ENCODE data around the gene CSF1. TPM values are rescaled to one million over a fixed set of nuclear protein-coding genes. Genes with fewer than 3 reads are reported as not detected.
"Not testable (repeated sequence)": the region's sequence is repeated elsewhere in the genome, so short reads cannot be mapped to it uniquely, and the experiment has no call there.

The CSF1 gene
- total RNA-seq, 2 experiments from 2014 or later = 135 to 140 TPM

DNA sequence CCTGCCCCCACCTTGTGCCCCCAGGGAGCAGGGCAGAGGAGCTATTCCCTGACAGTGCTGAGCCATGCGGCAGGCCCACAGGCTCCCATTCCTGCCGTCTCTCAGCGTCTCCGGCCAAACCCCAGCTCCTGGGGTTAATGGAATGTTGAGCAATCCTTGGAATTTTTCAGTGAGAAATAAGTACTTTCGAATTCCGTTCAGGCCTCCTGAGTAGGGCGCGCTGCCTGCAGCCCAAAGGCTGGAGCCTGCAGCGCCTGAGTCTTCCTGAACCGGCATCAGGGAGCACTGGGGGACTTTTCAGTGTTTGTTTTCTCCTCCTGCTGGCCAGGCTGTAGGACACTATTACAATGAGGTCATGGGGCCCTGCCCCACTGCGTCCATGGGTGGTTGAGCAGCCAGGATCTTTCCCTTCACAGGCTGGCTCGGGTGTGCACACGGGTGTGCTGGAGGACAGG is 33.3 kb upstream of the CSF1 start:
- Mint-ChIP-seq H3K9me3 (no peaks in the 10 kb centered on the region), H3K27ac (no peak overlapping the region), H3K4me3 (no peak overlapping the region), H3K4me1 (ENCODE audit: low read depth) (peaks cover 27% of the 10 kb centered on the region), H3K36me3 (no peaks in the 10 kb centered on the region), H3K27me3 (no peaks in the 10 kb centered on the region)
- CTCF ChIA-PET = no interaction called here
- intact Hi-C loops (cut with micrococcal nuclease) = no loop called here
- POLR2A ChIA-PET = no interaction called here
- no peak for DNase-seq

DNA sequence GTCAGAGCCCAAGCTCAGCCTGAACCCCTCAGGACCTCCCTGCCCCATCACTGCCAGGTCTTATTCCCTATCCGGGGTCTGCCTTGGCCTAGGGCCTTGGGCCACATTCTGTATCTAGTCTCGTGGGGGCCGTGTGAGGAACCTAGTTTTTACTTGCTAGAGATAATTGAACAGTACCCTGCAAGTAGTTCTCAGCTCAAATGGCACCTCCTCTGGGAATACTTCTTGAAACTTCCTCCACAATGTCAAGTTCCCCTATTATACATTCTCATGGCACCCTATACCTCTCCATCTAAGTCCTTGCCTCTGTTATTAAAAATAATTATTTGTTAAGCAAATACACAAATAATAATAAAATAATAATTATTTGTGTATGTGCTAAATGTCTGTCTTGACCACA is 32.9 kb upstream of the CSF1 start:
- intact Hi-C loops (cut with micrococcal nuclease) = no loop called here
- no peak overlapping the region for H3K4me3 Mint-ChIP-seq

DNA sequence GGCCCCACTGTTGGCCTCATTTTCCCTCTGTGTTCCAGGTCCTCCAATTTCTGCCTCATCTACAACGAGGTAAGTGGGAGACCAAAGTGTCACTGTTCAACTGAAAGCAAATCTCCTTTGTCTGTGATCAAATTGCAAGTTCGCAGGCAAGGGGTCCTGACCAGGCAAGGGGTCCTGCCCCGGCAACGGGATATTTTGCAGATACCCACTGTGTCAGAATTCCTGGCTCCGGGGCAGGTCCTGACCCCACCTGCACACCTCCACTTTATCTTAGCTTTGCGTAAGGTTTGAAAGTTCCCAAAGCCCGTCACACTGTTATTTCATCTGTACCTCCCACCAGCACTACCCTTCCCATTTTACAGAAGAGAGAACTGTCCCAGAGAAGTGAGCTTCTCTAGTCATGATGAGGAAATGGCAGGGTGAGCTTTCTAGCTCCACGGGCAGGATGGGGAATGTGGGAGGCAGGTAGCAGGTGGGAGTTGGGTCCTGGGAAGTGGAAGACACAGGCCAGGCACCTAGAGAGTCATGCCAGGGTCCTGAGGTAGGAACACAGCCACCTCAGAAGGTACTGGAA is 32.0 kb upstream of the CSF1 start:
- POLR2A ChIA-PET = no interaction called here
- intact Hi-C loops (cut with micrococcal nuclease) = no loop called here
- Mint-ChIP-seq H3K36me3 (no peaks in the 10 kb centered on the region), H3K4me3 (no peak overlapping the region), H3K27ac (no peak overlapping the region), H3K9me3 (no peaks in the 10 kb centered on the region), H3K4me1 (ENCODE audit: low read depth) (peaks cover 14% of the 10 kb centered on the region), H3K27me3 (no peaks in the 10 kb centered on the region)
- no peak for DNase-seq
- CTCF ChIA-PET = no interaction called here

More for the DNA sequence above, 32.9 kb upstream of the CSF1 start:
- Mint-ChIP-seq H3K36me3 (no peaks in the 10 kb centered on the region), H3K4me1 (ENCODE audit: low read depth) (peaks cover 22% of the 10 kb centered on the region), H3K27me3 (no peaks in the 10 kb centered on the region), H3K27ac (no peak overlapping the region), H3K9me3 (no peaks in the 10 kb centered on the region)
- no peak for DNase-seq
- ChIA-PET POLR2A (no interaction called here), CTCF (no interaction called here)

DNA sequence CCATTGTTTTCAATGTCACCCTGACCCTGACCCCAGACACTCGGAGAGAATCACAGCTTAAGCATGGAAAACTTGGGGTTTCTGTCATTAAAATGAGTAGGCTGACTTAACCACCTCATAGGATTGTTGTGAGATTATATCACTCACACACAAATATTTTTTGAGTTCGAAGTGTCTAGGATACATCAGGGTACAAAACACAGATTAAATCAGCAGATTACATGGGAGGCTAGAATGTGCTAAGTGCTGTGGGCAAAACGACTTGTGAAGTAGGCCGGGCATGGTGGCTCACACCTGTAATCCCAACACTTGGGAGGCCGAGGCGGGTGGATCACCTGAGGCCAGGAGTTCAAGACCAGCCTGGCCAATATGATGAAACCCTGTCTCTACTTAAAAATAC is 31.3 kb upstream of the CSF1 start:
- H3K4me1 Mint-ChIP-seq (ENCODE audit: low read depth) = peaks cover 10% of the 10 kb centered on the region
- H3K27me3 Mint-ChIP-seq; H3K27ac Mint-ChIP-seq; POLR2A ChIA-PET; H3K4me3 Mint-ChIP-seq; CTCF ChIA-PET; intact Hi-C loops (cut with micrococcal nuclease); H3K9me3 Mint-ChIP-seq; DNase-seq; H3K36me3 Mint-ChIP-seq: not testable (repeated sequence)

DNA sequence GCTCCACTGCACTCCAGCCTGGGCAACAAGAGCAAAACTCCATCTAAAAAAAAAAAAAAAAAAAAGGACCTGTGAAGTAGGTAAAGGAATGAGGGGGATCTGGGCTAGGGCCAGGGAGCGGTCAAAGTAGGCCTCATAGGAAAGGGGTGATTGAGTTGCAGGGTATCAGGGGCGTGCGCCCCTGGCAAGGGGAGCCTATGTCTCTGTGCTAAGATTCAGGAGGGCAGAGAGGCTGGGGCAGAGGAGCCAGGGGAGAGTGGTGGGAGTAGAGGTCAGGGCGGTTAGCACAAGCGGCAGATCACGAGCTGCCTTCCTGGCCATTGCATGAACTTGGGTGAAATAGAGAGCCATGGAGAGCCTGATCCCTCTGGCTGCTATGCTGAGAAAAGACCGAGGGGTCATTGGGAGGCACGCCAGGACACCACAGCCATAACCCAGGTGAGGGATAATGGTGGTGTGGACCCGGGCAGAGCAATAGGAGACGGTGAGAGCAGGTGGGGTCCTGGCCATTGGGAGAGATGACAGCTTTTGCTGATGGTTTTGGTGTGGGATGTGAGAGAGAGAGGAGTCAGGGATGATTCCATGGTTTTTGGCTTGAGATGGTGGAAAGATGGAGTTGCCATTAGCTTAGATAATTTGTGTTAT is 30.6 kb upstream of the CSF1 start:
- no peaks in the 10 kb centered on the region for H3K27me3 Mint-ChIP-seq
- no peak overlapping the region for H3K27ac Mint-ChIP-seq
- ChIA-PET POLR2A (no interaction called here), CTCF (no interaction called here)
- no peak for DNase-seq
- intact Hi-C loops (cut with micrococcal nuclease) = no loop called here
- peaks cover 11% of the 10 kb centered on the region for H3K4me1 Mint-ChIP-seq (ENCODE audit: low read depth)
- H3K36me3 Mint-ChIP-seq = no peaks in the 10 kb centered on the region
- no peaks in the 10 kb centered on the region for H3K9me3 Mint-ChIP-seq
- no peak overlapping the region for H3K4me3 Mint-ChIP-seq

DNA sequence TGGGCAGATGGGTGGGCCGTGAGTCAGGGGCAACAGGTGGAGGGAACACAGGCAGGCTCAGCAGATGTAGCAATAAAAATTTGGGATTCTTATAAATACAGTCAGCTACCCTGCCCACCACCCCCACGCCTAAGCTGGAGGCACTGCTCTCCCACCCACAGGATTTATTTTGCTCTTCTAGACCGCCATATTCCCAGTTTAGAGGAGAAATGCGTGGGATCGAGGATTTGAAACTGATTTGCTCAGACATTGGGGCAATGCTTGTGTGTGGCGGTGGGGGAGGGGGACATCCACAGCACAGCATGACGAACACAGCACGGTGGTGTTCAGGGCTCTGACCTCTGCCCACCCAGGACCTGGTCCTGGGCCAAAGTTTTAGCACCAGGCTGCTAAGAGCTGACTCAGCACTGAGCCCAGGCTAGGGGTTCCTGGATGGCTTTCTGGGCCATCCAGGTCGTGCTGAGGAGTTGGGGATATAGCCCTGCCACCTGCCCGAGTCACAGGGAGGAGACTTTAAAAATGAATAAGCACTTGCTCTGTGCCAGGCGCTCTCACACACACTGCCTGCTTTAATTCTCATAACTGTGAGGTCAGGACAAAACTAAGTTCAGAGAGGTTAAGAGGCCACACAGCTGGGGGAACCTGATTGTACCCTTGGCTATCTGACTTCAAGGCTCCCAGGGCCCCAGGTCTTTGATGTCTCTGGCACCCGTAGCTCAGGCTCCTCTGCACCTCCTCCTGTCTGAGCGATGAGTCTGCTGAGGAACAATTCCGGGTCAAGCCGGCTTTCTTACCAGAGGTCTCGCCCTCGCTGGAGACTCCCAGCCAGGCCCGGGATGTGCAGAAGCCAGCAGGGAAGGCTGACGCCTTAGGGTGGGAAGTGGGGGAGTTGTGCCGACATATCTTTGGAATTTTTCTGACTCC is 29.4 kb upstream of the CSF1 start:
- POLR2A ChIA-PET = no interaction called here
- H3K4me3 Mint-ChIP-seq = no peak overlapping the region
- no peak for DNase-seq
- H3K36me3 Mint-ChIP-seq = no peaks in the 10 kb centered on the region
- H3K4me1 Mint-ChIP-seq (ENCODE audit: low read depth) = peaks cover 8% of the 10 kb centered on the region
- no peaks in the 10 kb centered on the region for H3K27me3 Mint-ChIP-seq
- CTCF ChIA-PET = interaction anchor here (1.0 kb wide), 1 partner anchor 241 kb away, joined by 3 read pairs; no protein-coding TSS in a partner anchor
- H3K9me3 Mint-ChIP-seq = no peaks in the 10 kb centered on the region
- H3K27ac Mint-ChIP-seq = no peak overlapping the region
- intact Hi-C loops (cut with micrococcal nuclease) = no loop called here

DNA sequence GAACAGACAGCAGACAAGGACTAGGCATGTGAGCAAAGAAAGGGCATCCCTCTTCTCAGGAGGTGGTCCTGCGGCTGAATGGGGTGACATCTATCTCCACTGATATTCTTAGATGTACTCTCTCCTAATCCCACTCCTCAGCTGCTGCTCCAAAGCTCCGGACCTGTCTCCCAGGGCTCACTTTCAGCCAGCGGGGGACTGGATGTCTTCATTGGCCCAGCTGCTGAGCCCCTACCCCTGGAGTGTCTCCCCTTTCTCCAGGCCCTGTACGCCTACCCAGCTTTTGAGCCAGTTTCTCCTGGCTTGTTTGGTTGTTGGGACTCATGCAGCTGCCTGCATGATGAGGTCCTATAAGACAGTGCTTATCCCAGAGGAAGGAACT is 28.8 kb upstream of the CSF1 start:
- no peaks in the 10 kb centered on the region for H3K36me3 Mint-ChIP-seq
- H3K27ac Mint-ChIP-seq = no peak overlapping the region
- DNase-seq = no peak
- ChIA-PET CTCF (interaction anchor here (1.0 kb wide), 1 partner anchor 242 kb away, joined by 3 read pairs; no protein-coding TSS in a partner anchor), POLR2A (no interaction called here)
- H3K9me3 Mint-ChIP-seq = no peaks in the 10 kb centered on the region
- peaks cover 8% of the 10 kb centered on the region for H3K4me1 Mint-ChIP-seq (ENCODE audit: low read depth)
- no peak overlapping the region for H3K4me3 Mint-ChIP-seq
- no peaks in the 10 kb centered on the region for H3K27me3 Mint-ChIP-seq
- intact Hi-C loops (cut with micrococcal nuclease) = no loop called here

DNA sequence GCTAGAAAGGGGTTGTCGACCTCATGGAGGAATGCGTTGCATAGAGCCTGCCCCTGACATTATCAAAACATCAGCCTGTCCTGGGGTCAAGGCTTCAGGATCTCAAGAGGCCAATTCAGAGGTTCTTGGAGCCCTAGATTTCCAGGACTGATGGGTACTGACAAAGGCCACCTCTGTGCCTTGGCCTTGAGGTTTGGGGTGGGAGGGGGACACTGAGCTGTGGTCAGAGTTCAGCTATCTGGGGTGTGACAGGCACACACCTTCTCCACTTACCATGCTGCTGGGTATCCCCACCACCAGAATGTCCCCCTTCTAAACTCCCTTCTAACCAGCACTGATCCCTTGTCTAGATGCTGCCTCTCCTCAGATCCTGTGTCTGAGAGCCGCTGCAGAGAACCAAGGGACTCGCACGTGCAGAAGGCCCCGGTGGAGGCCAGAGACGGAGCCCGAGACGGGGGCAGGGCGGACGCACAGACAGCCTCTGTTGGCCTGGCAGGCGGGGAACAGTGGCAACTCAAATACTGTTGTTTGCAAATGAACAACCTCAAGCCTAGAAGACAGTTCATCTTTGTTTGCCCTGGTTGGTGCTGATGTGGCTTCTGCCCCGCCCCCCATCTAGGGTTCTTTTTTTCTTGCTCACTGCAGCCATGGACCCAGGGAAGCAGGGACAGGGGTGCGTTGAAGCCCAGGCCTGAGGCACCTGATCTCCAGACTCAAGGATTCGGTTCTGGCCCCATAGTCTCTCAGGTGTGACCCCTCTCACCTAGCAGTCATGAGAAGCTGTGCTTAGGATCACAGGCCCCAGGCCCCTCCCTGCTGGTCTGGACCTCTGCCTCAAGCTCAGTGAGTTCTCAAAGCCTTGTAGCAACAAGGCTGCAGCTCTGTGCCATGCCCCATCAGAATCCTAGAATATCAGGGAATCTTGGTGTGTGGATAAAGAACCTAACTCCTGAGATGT is 28.1 kb upstream of the CSF1 start:
- H3K4me3 Mint-ChIP-seq = no peak overlapping the region
- no peaks in the 10 kb centered on the region for H3K9me3 Mint-ChIP-seq
- no peaks in the 10 kb centered on the region for H3K27me3 Mint-ChIP-seq
- POLR2A ChIA-PET = no interaction called here
- peaks cover 8% of the 10 kb centered on the region for H3K4me1 Mint-ChIP-seq (ENCODE audit: low read depth)
- H3K27ac Mint-ChIP-seq = no peak overlapping the region
- intact Hi-C loops (cut with micrococcal nuclease) = no loop called here
- H3K36me3 Mint-ChIP-seq = no peaks in the 10 kb centered on the region
- no peak for DNase-seq
- CTCF ChIA-PET = interaction anchor here (1.0 kb wide), 1 partner anchor 242 kb away, joined by 3 read pairs; no protein-coding TSS in a partner anchor

DNA sequence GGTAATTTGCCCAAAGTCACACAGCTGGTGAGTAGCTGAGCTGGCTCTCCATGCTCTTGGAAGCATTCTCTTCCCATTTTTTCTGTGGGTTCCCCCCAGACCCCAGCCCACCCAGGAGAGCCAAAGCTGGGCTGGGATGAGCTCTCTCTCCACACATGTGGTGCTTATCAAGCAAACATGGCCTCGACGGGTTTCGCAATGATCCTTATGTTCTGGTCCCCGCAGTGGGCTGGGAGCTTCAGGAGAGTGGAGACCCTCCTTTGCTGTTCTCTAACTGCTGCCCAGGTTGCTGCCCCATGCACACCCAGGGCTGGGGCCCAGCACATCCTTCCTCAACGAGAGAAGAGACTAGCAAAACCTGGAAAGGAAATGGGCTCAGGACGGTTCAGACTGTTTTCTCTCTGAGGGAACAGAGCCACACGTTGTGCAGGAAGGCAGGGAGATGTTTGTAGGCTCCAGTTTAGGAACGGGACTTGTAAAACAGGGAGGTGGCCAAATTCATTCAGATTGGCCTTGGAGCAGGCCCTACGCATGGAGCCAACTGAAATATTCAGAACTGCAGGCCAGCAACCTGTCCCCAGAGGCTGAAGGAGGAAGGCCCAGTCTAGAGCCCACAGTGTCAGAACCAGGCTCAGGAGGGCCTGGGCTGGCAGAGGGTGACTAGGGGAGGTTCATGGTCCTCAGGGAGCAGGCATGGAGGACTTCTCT is 27.2 kb upstream of the CSF1 start:
- ChIA-PET CTCF (no interaction called here), POLR2A (no interaction called here)
- Mint-ChIP-seq H3K4me1 (ENCODE audit: low read depth) (peaks cover 8% of the 10 kb centered on the region), H3K27ac (no peak overlapping the region), H3K9me3 (no peaks in the 10 kb centered on the region), H3K27me3 (no peaks in the 10 kb centered on the region), H3K36me3 (no peaks in the 10 kb centered on the region), H3K4me3 (no peak overlapping the region)
- no peak for DNase-seq
- intact Hi-C loops (cut with micrococcal nuclease) = no loop called here

DNA sequence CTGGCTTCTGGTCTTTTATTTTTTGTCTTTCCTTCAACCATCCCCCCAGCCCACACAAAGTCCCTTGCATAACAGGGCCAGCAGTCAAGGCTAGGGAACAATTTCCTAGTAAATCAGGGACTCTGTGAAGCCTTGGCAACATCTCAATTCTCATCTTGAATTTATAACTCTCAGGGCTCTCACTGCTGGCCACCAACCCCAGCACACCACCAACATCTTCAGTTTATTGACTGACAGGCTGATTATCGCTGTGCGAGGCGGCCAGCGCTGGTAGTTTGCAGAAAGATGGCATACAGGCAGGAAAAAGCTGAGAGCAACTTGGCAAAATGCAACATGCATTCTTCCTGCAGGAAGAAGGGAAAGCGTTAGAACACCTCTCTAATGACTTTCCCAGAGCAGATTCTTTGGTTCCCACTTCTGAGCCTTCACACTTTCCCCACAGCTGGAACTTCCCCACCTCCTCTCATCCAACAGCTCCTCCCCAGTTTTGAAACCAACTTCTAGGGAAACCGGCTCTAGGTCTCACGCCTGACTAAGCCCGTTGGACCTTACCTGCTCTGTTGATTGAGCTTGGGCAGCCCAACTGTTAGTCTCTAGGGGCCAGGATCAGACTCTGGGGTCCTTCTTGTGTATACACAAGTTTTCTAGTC is 26.3 kb upstream of the CSF1 start:
- POLR2A ChIA-PET = no interaction called here

DNA sequence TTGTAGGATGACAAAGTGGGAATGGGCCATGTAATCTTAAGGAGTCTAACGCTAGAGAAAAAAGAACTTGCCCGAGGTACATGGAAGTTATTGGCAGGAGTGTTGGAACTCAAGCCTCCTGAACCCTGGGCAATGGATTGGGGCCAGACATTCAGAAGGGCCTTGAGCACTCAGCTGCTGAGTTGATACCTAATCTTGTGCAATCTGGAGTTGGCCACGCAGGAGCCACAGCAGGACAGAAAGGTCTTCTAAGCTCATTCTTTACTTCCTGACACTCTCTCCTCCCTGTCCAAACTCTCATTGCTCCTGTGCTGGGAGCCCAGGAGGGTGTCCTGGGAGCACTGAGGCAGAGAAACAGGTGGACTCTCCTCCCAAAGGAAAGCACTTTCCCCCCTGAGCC is 25.1 kb upstream of the CSF1 start:
- CTCF ChIA-PET = no interaction called here
- Mint-ChIP-seq H3K4me1 (ENCODE audit: low read depth) (peaks cover 25% of the 10 kb centered on the region), H3K27ac (no peak overlapping the region), H3K36me3 (no peaks in the 10 kb centered on the region), H3K9me3 (no peaks in the 10 kb centered on the region), H3K4me3 (no peak overlapping the region), H3K27me3 (no peaks in the 10 kb centered on the region)
- no peak for DNase-seq
- POLR2A ChIA-PET = no interaction called here
- intact Hi-C loops (cut with micrococcal nuclease) = no loop called here

More for the DNA sequence above, 26.3 kb upstream of the CSF1 start:
- Mint-ChIP-seq H3K27me3 (no peaks in the 10 kb centered on the region), H3K4me1 (ENCODE audit: low read depth) (peaks cover 14% of the 10 kb centered on the region), H3K27ac (no peak overlapping the region), H3K4me3 (no peak overlapping the region), H3K9me3 (no peaks in the 10 kb centered on the region), H3K36me3 (no peaks in the 10 kb centered on the region)
- CTCF ChIA-PET = no interaction called here
- intact Hi-C loops (cut with micrococcal nuclease) = no loop called here
- DNase-seq = no peak

Data from activated CD4-positive, alpha-beta memory T cell treated with anti-CD3 and anti-CD28 coated beads for 36 hours (primary cell).